ENCODE results near the gene TMEM39B.
"Not testable (repeated sequence)": the region's sequence is repeated elsewhere in the genome, so short reads cannot be mapped to it uniquely, and the experiment has no call there.

TMEM39B gene

GRCh38 chr1:32113436-32113835 is 40.7 kb downstream of the TMEM39B start:
- DNase-seq (ENCODE audit: low spot score) = not testable (repeated sequence)

- no peak for DNase-seq (ENCODE audit: low spot score)
Measured at GRCh38 chr1:32114420-32114819, 41.7 kb downstream of the TMEM39B start.

- DNase-seq (ENCODE audit: low spot score) = no peak
Measured at GRCh38 chr1:32115496-32115895, 42.8 kb downstream of the TMEM39B start.

GRCh38 chr1:32116531-32116930 is 43.8 kb downstream of the TMEM39B start:
- no peak for DNase-seq (ENCODE audit: low spot score)

DNA sequence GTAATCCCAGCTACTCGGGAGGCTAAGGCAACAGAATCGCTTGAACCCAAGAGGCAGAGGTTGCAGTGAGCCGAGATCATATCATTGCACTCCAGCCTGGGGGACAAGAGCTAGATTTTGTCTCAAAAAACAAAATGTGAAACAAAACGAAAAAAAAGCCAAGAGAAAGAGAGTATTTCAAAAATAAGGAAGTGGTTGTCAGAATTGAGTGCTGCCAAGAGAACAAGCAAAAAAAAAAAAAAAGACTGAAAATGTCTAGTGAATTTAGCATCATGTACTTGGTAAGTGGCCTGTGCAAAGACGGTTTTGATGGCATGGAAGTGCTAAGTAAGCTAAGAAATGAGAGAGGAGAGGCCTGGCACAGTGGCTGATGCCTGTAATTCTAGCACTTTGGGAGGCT is 49.4 kb downstream of the TMEM39B start:
- DNase-seq (ENCODE audit: low spot score) = no peak

GRCh38 chr1:32123361-32123760 is 50.6 kb downstream of the TMEM39B start:
- not testable (repeated sequence) for DNase-seq (ENCODE audit: low spot score)

- no peak for DNase-seq (ENCODE audit: low spot score)
Measured at GRCh38 chr1:32125313-32125712, 52.6 kb downstream of the TMEM39B start.

- DNase-seq (ENCODE audit: low spot score) = no peak
Measured at GRCh38 chr1:32126770-32127169, 54.0 kb downstream of the TMEM39B start.

GRCh38 chr1:32127409-32128198 is 54.9 kb downstream of the TMEM39B start:
- DNase-seq (ENCODE audit: low spot score) = no peak

GRCh38 chr1:32128479-32128878 is 55.7 kb downstream of the TMEM39B start:
- DNase-seq (ENCODE audit: low spot score) = no peak

GRCh38 chr1:32128964-32129363 is 56.2 kb downstream of the TMEM39B start:
- no peak for DNase-seq (ENCODE audit: low spot score)

DNA sequence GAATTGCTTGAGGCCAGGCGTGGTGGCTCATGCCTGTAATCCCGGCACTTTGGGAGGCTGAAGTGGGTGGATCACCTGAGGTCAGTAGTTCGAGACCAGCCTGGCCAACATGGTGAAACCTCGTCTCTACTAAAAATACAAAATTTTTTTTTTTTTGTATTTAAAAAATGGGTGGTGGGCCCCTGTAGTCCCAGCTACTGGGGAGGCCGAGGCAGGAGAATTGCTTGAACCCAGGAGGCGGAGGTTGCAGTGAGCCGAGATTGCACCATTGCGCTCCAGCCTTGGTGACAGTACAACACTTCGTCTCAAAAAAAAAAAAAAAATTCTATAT is 61.2 kb downstream of the TMEM39B start:
- not testable (repeated sequence) for DNase-seq (ENCODE audit: low spot score)

GRCh38 chr1:32137111-32137510 is 64.4 kb downstream of the TMEM39B start:
- DNase-seq (ENCODE audit: low spot score) = no peak

DNA sequence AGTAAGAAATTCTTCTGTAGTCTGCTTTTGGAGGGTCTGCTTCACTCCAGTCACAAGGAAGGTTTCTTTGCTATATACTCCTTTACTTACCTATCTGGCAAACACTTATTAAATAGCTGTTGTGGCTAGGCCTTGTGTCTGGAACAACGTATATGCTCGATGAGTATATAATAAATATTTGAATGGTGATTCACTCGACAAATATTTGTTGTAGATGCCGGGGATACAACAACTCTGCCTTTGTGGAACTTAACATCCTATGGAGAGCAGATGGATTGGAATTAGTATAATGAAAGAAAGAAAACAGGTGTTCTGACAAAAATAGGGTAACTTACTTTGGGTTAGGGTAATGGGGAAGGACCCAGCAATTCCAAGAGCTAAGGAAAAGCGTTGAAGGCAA is 66.2 kb downstream of the TMEM39B start:
- no peak for DNase-seq (ENCODE audit: low spot score)

- no peak for DNase-seq (ENCODE audit: low spot score)
Measured at GRCh38 chr1:32142446-32143301, 69.9 kb downstream of the TMEM39B start.

GRCh38 chr1:32143302-32143695 is 70.6 kb downstream of the TMEM39B start:
- DNase-seq (ENCODE audit: low spot score) = not testable (repeated sequence)

DNA sequence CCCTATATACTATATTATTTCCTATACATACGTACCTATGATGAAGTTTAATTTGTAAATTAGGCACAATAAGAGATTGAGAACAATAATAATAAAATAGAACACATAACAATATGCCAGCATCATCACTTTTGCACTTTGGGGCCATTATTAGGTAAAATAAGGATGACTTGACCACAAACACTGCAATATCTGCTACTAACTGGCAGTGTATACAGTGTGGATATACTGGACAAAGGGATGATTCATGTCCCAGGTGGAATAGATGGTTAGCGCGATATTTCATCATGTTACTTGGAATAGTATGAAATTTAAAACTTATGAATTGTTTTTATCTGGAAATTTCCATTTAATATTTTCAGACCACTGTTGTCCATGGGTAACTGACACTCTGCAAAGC is 71.3 kb downstream of the TMEM39B start:
- DNase-seq (ENCODE audit: low spot score) = no peak

- DNase-seq (ENCODE audit: low spot score) = not testable (repeated sequence)
Measured at GRCh38 chr1:32147799-32148198, 75.1 kb downstream of the TMEM39B start.

DNA sequence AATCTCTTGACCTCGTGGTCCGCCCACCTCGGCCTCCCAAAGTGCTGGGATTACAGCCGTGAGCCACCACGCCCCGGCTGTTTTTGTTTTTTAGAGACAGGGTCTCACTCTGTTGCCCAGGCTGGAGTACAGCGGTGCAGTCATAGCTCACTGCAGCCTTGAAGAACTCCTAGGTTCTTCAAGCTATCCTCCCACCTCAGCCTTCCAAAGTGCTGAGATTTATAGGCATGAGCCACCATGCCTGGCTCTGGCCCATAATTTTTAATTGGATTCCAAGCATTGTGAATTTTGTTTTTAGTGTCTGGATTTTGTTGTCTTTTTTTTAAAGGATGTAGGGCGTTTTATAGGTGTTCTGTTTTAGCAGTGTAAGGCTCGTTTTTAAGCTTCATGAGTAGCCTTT is 78.1 kb downstream of the TMEM39B start:
- no peak for DNase-seq (ENCODE audit: low spot score)

- no peak for DNase-seq (ENCODE audit: low spot score)
Measured at GRCh38 chr1:32151319-32151787, 78.6 kb downstream of the TMEM39B start.
